ENCODE data around the gene KCTD20. TPM values are rescaled to one million over a fixed set of nuclear protein-coding genes. Genes with fewer than 3 reads are reported as not detected.

The KCTD20 gene
- 48.5 and 51.1 TPM in 2 replicates for total RNA-seq (2013; cell fraction: nucleolus; rRNA removed)
- total RNA-seq (2014; rRNA removed), result 66.0 and 83.5 TPM in 2 replicates
- 73.5 and 77.0 TPM in 2 replicates for total RNA-seq (2014; rRNA removed; fragmentation: Illumina TruSeq; extraction: Trizol)
- total RNA-seq (2021), result 51.6 and 52.7 TPM in 2 replicates
- polyA plus RNA-seq (2011; ENCODE audit: low read depth), result 33.3 TPM
- polyA plus RNA-seq (2011; rRNA removed), result 68.6 and 82.3 TPM in 2 replicates
- polyA plus RNA-seq (2011; cell fraction: cytosol; rRNA removed), result 36.0 and 40.0 TPM in 2 replicates
- polyA plus RNA-seq (2011; cell fraction: nucleus; rRNA removed), result 11.6 and 13.6 TPM in 2 replicates
- 36.2 and 37.7 TPM in 2 replicates for polyA plus RNA-seq (2012)
- 61.7 and 70.5 TPM in 2 replicates for polyA plus RNA-seq (2014; fragmentation: Illumina TruSeq; extraction: Trizol)
- polyA plus RNA-seq (2014; fragmentation: Nextera tagmentation; extraction: Ambion mirVana), result 10 to 100 TPM; 18.1 to 20.1 TPM
- polyA plus RNA-seq (2014; rRNA removed), result 40.4 and 48.2 TPM in 2 replicates
- polyA plus RNA-seq (2016; fragmentation: Nextera tagmentation; extraction: Ambion mirVana), result 10 to 100 TPM; 44.3 to 49.5 TPM
- 69.0 and 78.3 TPM in 2 replicates for polyA minus RNA-seq (2011; rRNA and poly(A)+ RNA removed)
- polyA minus RNA-seq (2011; cell fraction: cytosol; rRNA and poly(A)+ RNA removed), result 25.9 and 27.6 TPM in 2 replicates
- 13.5 and 24.4 TPM in 2 replicates for polyA minus RNA-seq (2011; cell fraction: nucleus; rRNA and poly(A)+ RNA removed)
- percentile 87 among the genes with signal in this experiment for Bru-seq, nascent RNA
- percentile 93 among the genes with signal in this experiment for BruChase-seq, experiment 1, labeled RNA remaining after a 6-hour chase
- BruChase-seq, experiment 2, labeled RNA remaining after a 2-hour chase, result percentile 93 among the genes with signal in this experiment
- long read RNA-seq, experiment 1, full-length matches to known transcripts, result 4 of 7 reads
- long read RNA-seq, experiment 1, partial matches to known transcripts, result 1 of 7 reads
- long read RNA-seq, experiment 1, other reads (novel, unspliced or antisense), result 2 of 7 reads
- long read RNA-seq, experiment 2, full-length matches to known transcripts, result 6 of 48 reads
- long read RNA-seq, experiment 2, partial matches to known transcripts, result 11 of 48 reads
- long read RNA-seq, experiment 2, other reads (novel, unspliced or antisense), result 31 of 48 reads

- no peaks in the 10 kb centered on the region for H4K20me1 ChIP-seq (ENCODE audit: control insufficient read depth, insufficient read depth)
- intact Hi-C loops (cut with micrococcal nuclease; ENCODE audit: unreplicated experiment) (loop anchor here (2.0 to 5.0 kb wide), 2 partner anchors 152 to 239 kb away; partner anchors contain the start of gene SRSF3), in situ Hi-C loops (cut with MboI) (no loop called here)
- peak within 1 kb of the TSS; percentile 94 for H2AFZ ChIP-seq (ENCODE audit: control insufficient read depth, low read depth, low read length)
- H3K27ac ChIP-seq (ENCODE audit: control insufficient read depth, insufficient read depth), result peak within 1 kb of the TSS; percentile 95
- H3K36me3 ChIP-seq (ENCODE audit: control insufficient read depth in 2 of 2, insufficient read depth in 2 of 2, low read length in 1 of 2), result no peaks in the 10 kb centered on the region
- ChIA-PET CTCF (interaction anchor here (0.9 to 1.4 kb wide), 3 partner anchors 12 to 152 kb away, joined by 3 to 9 read pairs (median 3); no protein-coding TSS in a partner anchor), POLR2A (interaction anchor here (1.0 to 1.2 kb wide), 2 partner anchors 12 to 20 kb away, joined by 3 to 7 read pairs; no protein-coding TSS in a partner anchor), RAD21 (ENCODE audit: unreplicated experiment) (interaction anchor here (0.6 to 2.5 kb wide), 3 partner anchors 19 to 172 kb away, joined by 3 to 12 read pairs (median 6); no protein-coding TSS in a partner anchor), SMC1A (ENCODE audit: uncharacterized antibody, unreplicated experiment) (interaction anchor here (0.9 to 3.5 kb wide), 6 partner anchors 10 to 150 kb away, joined by 3 to 14 read pairs (median 4); no protein-coding TSS in a partner anchor)
- peak within 1 kb of the TSS; percentile 91 for H3K4me2 ChIP-seq (ENCODE audit: control insufficient read depth, insufficient read depth)
- DNase-seq (ENCODE audit: low read depth, low spot score), result peak; percentile 48
- peaks cover 51% of the 10 kb centered on the region for H3K79me2 ChIP-seq (ENCODE audit: control insufficient read depth, insufficient read depth, low read length)
- no peaks in the 10 kb centered on the region for H3K27me3 ChIP-seq (replicated peaks in 1 of 2; ENCODE audit: control insufficient read depth in 2 of 2, insufficient read depth in 2 of 2, low read length in 1 of 2)
- no peak for FAIRE-seq
- no peaks in the 10 kb centered on the region; the same call in 2 of the 3 replicates for H3K9me3 ChIP-seq (replicated peaks; ENCODE audit: control insufficient read depth, insufficient read depth, low read length)
- peak; percentile 85 for ATAC-seq
- BruUV-seq (replicated peaks), result no TSS peak
- peaks cover 7% of the 10 kb centered on the region for H3K4me1 ChIP-seq (ENCODE audit: control insufficient read depth, insufficient read depth, low read length)
- WGBS (ENCODE audit: insufficient coverage, insufficient replicate concordance, low lambda C conversion rate, missing lambda C conversion rate), result under 1% methylated on average over 73 of the region's 91 CpGs
- peak within 1 kb of the TSS; percentile 88 for H3K9ac ChIP-seq (ENCODE audit: control insufficient read depth, insufficient read depth, low read length)
- peak within 1 kb of the TSS; percentile 86 for H3K4me3 ChIP-seq
- TF ChIP-seq RELB (IDR thresholded peaks at IDR 0.05; ENCODE audit: low read depth) (peak; percentile 56; the same call in 1 of the 2 replicates), SP1 (IDR thresholded peaks at IDR 0.05; ENCODE audit: low read depth, low read length) (peak; percentile 77), NFYA (IDR thresholded peaks at IDR 0.05; ENCODE audit: borderline replicate concordance, low read depth, low read length) (no peak), STAT3 (IDR thresholded peaks at IDR 0.05; ENCODE audit: low read depth, low read length) (no peak), TCF12 (IDR thresholded peaks at IDR 0.05; ENCODE audit: low read depth, low read length) (peak; percentile 24; the same call in 1 of the 2 replicates), BMI1 (IDR thresholded peaks at IDR 0.05; ENCODE audit: borderline replicate concordance) (no peak), HDAC6 (IDR thresholded peaks at IDR 0.05; ENCODE audit: unreplicated experiment) (no peak), POU2F2 (IDR thresholded peaks at IDR 0.05; ENCODE audit: borderline replicate concordance, low read depth, low read length) (peak; percentile 73; the same call in 1 of the 3 replicates), NRF1 (conservative IDR thresholded peaks at IDR 0.05; ENCODE audit: low read depth, low read length) (0 out of 2 replicates have a peak, but pooled peaks have one; percentile 10), TAF1 (IDR thresholded peaks at IDR 0.05; ENCODE audit: borderline replicate concordance, low read depth, low read length) (peak; percentile 92), MEF2A (IDR thresholded peaks at IDR 0.05; ENCODE audit: insufficient read depth, low read depth, low read length) (0 out of 2 replicates have a peak, but pooled peaks have one; percentile 35), ZBTB40 (IDR thresholded peaks at IDR 0.05; ENCODE audit: borderline replicate concordance) (peak; percentile 45; the same call in 1 of the 2 replicates)
Measured at GRCh38 chr6:36442671-36443470, at the start of gene KCTD20, which contains the start of gene PXT1. Gene KCTD20, plus strand, starts transcription at chr6:36443000. Its CDS starts 27,098 bp downstream, at chr6:36470098. Gene PXT1, minus strand, starts transcription at chr6:36442854. Its CDS starts 16,772 bp downstream, at chr6:36426082.
